HepG2 (cell line): ENCODE results near the gene FAAP100. TPM values are rescaled to one million over a fixed set of nuclear protein-coding genes. Genes with fewer than 3 reads are reported as not detected.

ENCODE experiments used
- CEBPB ChIP-seq: IDR thresholded peaks from 2 replicates; pipeline ENCODE4 v1.6.1; 2011; ENCODE audit warnings: low read depth, low read length, improper control_type of control experiment, borderline replicate concordance
- CEBPG ChIP-seq: IDR thresholded peaks from 2 replicates; pipeline ENCODE4 v1.6.1; 2016
- GPN1 ChIP-seq: sonication (generic); formaldehyde crosslinking; IDR thresholded peaks from 2 replicates; pipeline ENCODE4 v1.5.1; 2020; ENCODE audit warnings: missing genetic modification reagents, borderline replicate concordance
- HDAC6 ChIP-seq: fragments of 200-600 bp; sonication (generic); IDR thresholded peaks from 2 replicates; pipeline ENCODE4 v1.7.0; 2017; ENCODE audit warnings: mild to moderate bottlenecking, antibody characterized with exemption, low read length, low read depth
- KAT2B ChIP-seq: fragments of 150-350 bp; IDR thresholded peaks from 2 replicates; pipeline ENCODE4 v1.6.1; 2014; ENCODE audit warnings: low read depth, low read length, borderline replicate concordance
- KDM1A ChIP-seq: IDR thresholded peaks from 2 replicates; pipeline ENCODE4 v1.6.1; 2016; ENCODE audit warnings: missing compliant biosample characterization
- KDM2A ChIP-seq: sonication (generic); formaldehyde crosslinking; IDR thresholded peaks from 2 replicates; pipeline ENCODE4 v1.4.0; 2020; ENCODE audit warnings: low read depth, missing genetic modification reagents, borderline replicate concordance
- RFXAP ChIP-seq: sonication (generic); formaldehyde crosslinking; IDR thresholded peaks from 2 replicates; pipeline ENCODE4 v1.4.0; 2020; ENCODE audit warnings: missing genetic modification reagents, borderline replicate concordance
- SMARCC2 ChIP-seq: fragments of 450-650 bp; IDR thresholded peaks from 2 replicates; pipeline ENCODE4 v1.6.1; 2017; ENCODE audit warnings: antibody characterized with exemption, mild to moderate bottlenecking
- SRF ChIP-seq: IDR thresholded peaks from 2 replicates; pipeline ENCODE4 v1.6.1; 2011; ENCODE audit warnings: mild to moderate bottlenecking, low read depth, low read length, moderate library complexity
- TCF12 ChIP-seq, 2 experiments: fragments of 450-650 bp in 1 of 2; sonication (generic) in 1 of 2; formaldehyde crosslinking in 1 of 2; IDR thresholded peaks; 2 replicates each; pipeline versions ENCODE4 v1.6.1 to v1.8.0; 2017 to 2022; ENCODE audit warnings: antibody characterized with exemption in 1 of 2, mild to moderate bottlenecking in 1 of 2, missing genetic modification reagents in 1 of 2, moderate library complexity in 1 of 2
- ZFP41 ChIP-seq: sonication (generic); formaldehyde crosslinking; IDR thresholded peaks from 2 replicates; pipeline ENCODE4 v1.4.0; 2020; ENCODE audit warnings: mild to moderate bottlenecking, missing genetic modification reagents, borderline replicate concordance
- ZFYVE20 ChIP-seq: sonication (generic); formaldehyde crosslinking; IDR thresholded peaks from 2 replicates; pipeline ENCODE4 v1.8.0; 2023; ENCODE audit warnings: low read depth, mild to moderate bottlenecking, moderate library complexity, missing genetic modification reagents, borderline replicate concordance
- ZNF121 ChIP-seq: sonication (generic); formaldehyde crosslinking; IDR thresholded peaks from 2 replicates; pipeline ENCODE4 v1.5.0; 2020; ENCODE audit warnings: mild to moderate bottlenecking, missing genetic modification reagents
- ZNF17 ChIP-seq: sonication (generic); formaldehyde crosslinking; IDR thresholded peaks from 2 replicates; pipeline ENCODE4 v1.5.0; 2020; ENCODE audit warnings: mild to moderate bottlenecking, missing genetic modification reagents
- ZNF747 ChIP-seq: sonication (generic); formaldehyde crosslinking; IDR thresholded peaks from 2 replicates; pipeline ENCODE4 v1.8.1; 2023; ENCODE audit warnings: missing genetic modification reagents, mild to moderate bottlenecking, borderline replicate concordance
- ZNF776 ChIP-seq: sonication (generic); formaldehyde crosslinking; IDR thresholded peaks from 2 replicates; pipeline ENCODE4 v1.4.0; 2020; ENCODE audit warnings: mild to moderate bottlenecking, missing genetic modification reagents
- ZNF878 ChIP-seq: sonication (generic); formaldehyde crosslinking; IDR thresholded peaks from 2 replicates; pipeline ENCODE4 v1.8.1; 2023; ENCODE audit warnings: mild to moderate bottlenecking, missing genetic modification reagents, moderate library complexity
- polyA plus RNA-seq, 8 experiments: library from polyadenylated mRNA; depleted of rRNA in 3 of 8; stranded (reverse) in 7 of 8; unstranded in 1 of 8; fragments of >200 nt; fragmentation: Illumina TruSeq in 4 of 8; extraction: Trizol in 4 of 8; gene quantifications; 2 replicates each; pipeline versions ENCODE4 v1.2.1 to v1.2.3, GENCODE V29; 2011 to 2016; ENCODE audit warnings: low read depth in 4 of 8, missing spikeins in 1 of 8, mixed read lengths in 1 of 8; ENCODE audit not compliant: insufficient read depth in 1 of 8
- total RNA-seq, 5 experiments: library from RNA; depleted of rRNA; stranded (reverse); fragments of >200 nt; fragmentation: Illumina TruSeq; extraction: Trizol; gene quantifications; 2 replicates each; pipeline ENCODE4 v1.2.3, GENCODE V29; 2016; ENCODE audit warnings: low read depth in 1 of 5
- TF ChIP-seq, protein P1 (sequence below): sonication (generic); formaldehyde crosslinking; IDR thresholded peaks from 2 replicates; pipeline ENCODE4 v1.5.1; 2020; ENCODE audit warnings: missing genetic modification reagents, mild to moderate bottlenecking, borderline replicate concordance
- TF ChIP-seq, protein P2 (sequence below), 2 experiments: sonication (generic) in 1 of 2; formaldehyde crosslinking in 1 of 2; IDR thresholded peaks; 2 replicates each; pipeline versions ENCODE4 v1.4.0 to v1.6.1; 2016 to 2020; ENCODE audit warnings: borderline replicate concordance in 1 of 2, low read depth in 1 of 2, mild to moderate bottlenecking in 1 of 2, missing genetic modification reagents in 1 of 2
- TF ChIP-seq, protein P3 (sequence below): sonication (generic); formaldehyde crosslinking; IDR thresholded peaks from 2 replicates; pipeline ENCODE4 v1.5.1; 2020; ENCODE audit warnings: mild to moderate bottlenecking, missing genetic modification reagents

The FAAP100 gene
- total and polyA plus RNA-seq, 2 of the 13 experiments (the other 11 are each of a cell fraction or from before 2014, with no cell fraction given) = 7.6 to 20.8 TPM

GRCh38 chr17:81512562-81513371 is 39.4 kb downstream of the FAAP100 start, which contains the start of gene ACTG1 (continued):
- TF ChIP-seq HDAC6 (no peak), CEBPG (no peak), ZNF776 (CRISPR knock-in tag) (peak; percentile 28; the same call in 1 of the 2 replicates), TCF12 (IDR thresholded peaks at IDR 0.05) (no peak), TCF12 (CRISPR knock-in tag; IDR thresholded peaks at IDR 0.05) (peak; percentile 81; the same call in 1 of the 2 replicates), SRF (peak; percentile 99), ZNF17 (CRISPR knock-in tag) (no peak), CEBPB (no peak), ZNF747 (CRISPR knock-in tag) (peak; percentile 44), KDM1A (CRISPR knock-in tag) (no peak), KDM2A (peak; percentile 79), GPN1 (CRISPR knock-in tag) (0 out of 2 replicates have a peak, but pooled peaks have one; percentile 35), SMARCC2 (no peak), KAT2B (no peak), RFXAP (CRISPR knock-in tag) (no peak; the same call in 1 of the 2 replicates), ZNF878 (no peak), ZNF121 (CRISPR knock-in tag) (no peak), ZFYVE20 (no peak), ZFP41 (CRISPR knock-in tag) (no peak)
- TF ChIP-seq, protein P1, sequence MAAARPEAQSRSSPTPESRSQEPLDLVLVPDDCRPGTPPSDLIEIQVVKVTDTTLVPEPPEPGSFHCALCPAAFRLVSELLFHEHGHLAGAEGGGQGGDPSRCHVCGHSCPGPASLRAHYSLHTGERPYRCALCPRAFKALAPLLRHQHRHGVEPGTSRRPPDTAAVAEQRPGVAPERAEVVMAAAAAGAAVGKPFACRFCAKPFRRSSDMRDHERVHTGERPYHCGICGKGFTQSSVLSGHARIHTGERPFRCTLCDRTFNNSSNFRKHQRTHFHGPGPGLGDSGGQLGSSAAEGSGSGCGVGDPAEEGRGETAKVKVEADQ (CRISPR knock-in tag) = 0 out of 2 replicates have a peak, but pooled peaks have one; percentile 20
- TF ChIP-seq, protein P2, sequence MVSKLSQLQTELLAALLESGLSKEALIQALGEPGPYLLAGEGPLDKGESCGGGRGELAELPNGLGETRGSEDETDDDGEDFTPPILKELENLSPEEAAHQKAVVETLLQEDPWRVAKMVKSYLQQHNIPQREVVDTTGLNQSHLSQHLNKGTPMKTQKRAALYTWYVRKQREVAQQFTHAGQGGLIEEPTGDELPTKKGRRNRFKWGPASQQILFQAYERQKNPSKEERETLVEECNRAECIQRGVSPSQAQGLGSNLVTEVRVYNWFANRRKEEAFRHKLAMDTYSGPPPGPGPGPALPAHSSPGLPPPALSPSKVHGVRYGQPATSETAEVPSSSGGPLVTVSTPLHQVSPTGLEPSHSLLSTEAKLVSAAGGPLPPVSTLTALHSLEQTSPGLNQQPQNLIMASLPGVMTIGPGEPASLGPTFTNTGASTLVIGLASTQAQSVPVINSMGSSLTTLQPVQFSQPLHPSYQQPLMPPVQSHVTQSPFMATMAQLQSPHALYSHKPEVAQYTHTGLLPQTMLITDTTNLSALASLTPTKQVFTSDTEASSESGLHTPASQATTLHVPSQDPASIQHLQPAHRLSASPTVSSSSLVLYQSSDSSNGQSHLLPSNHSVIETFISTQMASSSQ (IDR thresholded peaks at IDR 0.05; ENCODE audit: low read depth) = no peak
- TF ChIP-seq, protein P2 (CRISPR knock-in tag; IDR thresholded peaks at IDR 0.05; ENCODE audit: borderline replicate concordance) = 0 out of 2 replicates have a peak, but pooled peaks have one; percentile 26
- TF ChIP-seq, protein P3, sequence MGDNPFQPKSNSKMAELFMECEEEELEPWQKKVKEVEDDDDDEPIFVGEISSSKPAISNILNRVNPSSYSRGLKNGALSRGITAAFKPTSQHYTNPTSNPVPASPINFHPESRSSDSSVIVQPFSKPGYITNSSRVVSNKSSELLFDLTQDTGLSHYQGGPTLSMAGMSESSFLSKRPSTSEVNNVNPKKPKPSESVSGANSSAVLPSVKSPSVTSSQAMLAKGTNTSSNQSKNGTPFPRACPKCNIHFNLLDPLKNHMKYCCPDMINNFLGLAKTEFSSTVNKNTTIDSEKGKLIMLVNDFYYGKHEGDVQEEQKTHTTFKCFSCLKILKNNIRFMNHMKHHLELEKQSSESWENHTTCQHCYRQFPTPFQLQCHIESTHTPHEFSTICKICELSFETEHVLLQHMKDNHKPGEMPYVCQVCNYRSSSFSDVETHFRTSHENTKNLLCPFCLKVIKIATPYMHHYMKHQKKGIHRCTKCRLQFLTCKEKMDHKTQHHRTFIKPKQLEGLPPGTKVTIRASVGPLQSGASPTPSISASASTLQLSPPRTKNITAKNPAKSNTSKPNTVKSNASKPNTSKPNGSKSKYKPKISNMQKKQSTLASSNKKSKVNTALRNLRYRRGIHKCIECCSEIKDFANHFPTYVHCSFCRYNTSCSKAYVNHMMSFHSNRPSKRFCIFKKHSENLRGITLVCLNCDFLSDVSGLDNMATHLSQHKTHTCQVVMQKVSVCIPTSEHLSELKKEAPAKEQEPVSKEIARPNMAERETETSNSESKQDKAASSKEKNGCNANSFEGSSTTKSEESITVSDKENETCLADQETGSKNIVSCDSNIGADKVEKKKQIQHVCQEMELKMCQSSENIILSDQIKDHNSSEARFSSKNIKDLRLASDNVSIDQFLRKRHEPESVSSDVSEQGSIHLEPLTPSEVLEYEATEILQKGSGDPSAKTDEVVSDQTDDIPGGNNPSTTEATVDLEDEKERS = no peak
